WTC11 (cell line): ENCODE data around the gene DCX. TPM values are rescaled to one million over a fixed set of nuclear protein-coding genes. Genes with fewer than 3 reads are reported as not detected.

ENCODE experiments used
- ATAC-seq: fragments of 200-7000 bp; cut with Tn5 transposase; 2 replicates; pipeline ENCODE4 v1.10.0; 2021; ENCODE audit warnings: mild to moderate bottlenecking, moderate library complexity
- CTCF ChIA-PET: fragments of 300-600 bp; sonication (Branson Sonifier 250); formaldehyde crosslinking; loops from one replicate; lab custom pipeline; 2021; ENCODE audit warnings: antibody characterized with exemption; lab: Charles Lee
- POLR2A ChIA-PET: fragments of 350-600 bp; sonication (Branson Sonifier 250); formaldehyde crosslinking; loops from one replicate; lab custom pipeline; 2021; ENCODE audit warnings: antibody characterized with exemption; lab: Charles Lee
- DNase-seq: peaks from one replicate; pipeline ENCODE4 v3.0.0; 2021; ENCODE audit warnings: low spot score
- H3K27ac Mint-ChIP-seq: 2 replicates; pipeline ENCODE4 v1.8.0; 2021; ENCODE audit warnings: mixed read lengths
- H3K27me3 Mint-ChIP-seq: 2 replicates; pipeline ENCODE4 v1.8.0; 2021; ENCODE audit warnings: low read depth, mild to moderate bottlenecking, moderate library complexity, mixed read lengths
- H3K36me3 Mint-ChIP-seq: 2 replicates; pipeline ENCODE4 v1.8.0; 2021; ENCODE audit warnings: mixed read lengths
- H3K4me1 Mint-ChIP-seq: 2 replicates; pipeline ENCODE4 v1.8.0; 2022; ENCODE audit warnings: mixed read lengths
- H3K4me3 Mint-ChIP-seq: 2 replicates; pipeline ENCODE4 v1.8.0; 2021; ENCODE audit warnings: mild to moderate bottlenecking, moderate library complexity, mixed read lengths
- H3K9me3 Mint-ChIP-seq: 2 replicates; pipeline ENCODE4 v1.8.0; 2021; ENCODE audit warnings: mixed read lengths
- CREM ChIP-seq: sonication (generic); formaldehyde crosslinking; IDR thresholded peaks from 2 replicates; pipeline ENCODE4 v1.8.1; 2022; ENCODE audit warnings: mild to moderate bottlenecking, missing genetic modification reagents, moderate library complexity
- GABPB1 ChIP-seq: sonication (generic); formaldehyde crosslinking; IDR thresholded peaks from 2 replicates; pipeline ENCODE4 v1.8.1; 2023; ENCODE audit warnings: mild to moderate bottlenecking, missing genetic modification reagents
- HMGA2 ChIP-seq: fragments of 250-450 bp; sonication (Bioruptor Pico); IDR thresholded peaks from 2 replicates; pipeline ENCODE4 v1.4.0; 2021; ENCODE audit warnings: mild to moderate bottlenecking, moderate library complexity
- SP1 ChIP-seq: sonication (generic); formaldehyde crosslinking; conservative IDR thresholded peaks from 2 replicates; pipeline ENCODE4 v1.8.1; 2022; ENCODE audit warnings: missing genetic modification reagents
- ZNF416 ChIP-seq: fragments of 250-450 bp; sonication (Bioruptor Pico); IDR thresholded peaks from 2 replicates; pipeline ENCODE4 v1.9.0; 2021; ENCODE audit warnings: mild to moderate bottlenecking, inconsistent platforms
- total RNA-seq: library from RNA; stranded (reverse); gene quantifications from 3 replicates; pipeline ENCODE4 v1.2.3, GENCODE V29; 2021
- TF ChIP-seq, protein P1 (sequence below): fragments of 250-450 bp; sonication (Bioruptor Pico); IDR thresholded peaks from 2 replicates; pipeline ENCODE4 v1.9.0; 2021; ENCODE audit warnings: mild to moderate bottlenecking
- TF ChIP-seq, protein P2 (sequence below): sonication (generic); formaldehyde crosslinking; IDR thresholded peaks from 2 replicates; pipeline ENCODE4 v1.8.1; 2023; ENCODE audit warnings: mild to moderate bottlenecking, missing genetic modification reagents, moderate library complexity
- TF ChIP-seq, protein P3 (sequence below): sonication (generic); formaldehyde crosslinking; IDR thresholded peaks from 2 replicates; pipeline ENCODE4 v1.8.0; 2022; ENCODE audit warnings: mild to moderate bottlenecking, missing genetic modification reagents
- TF ChIP-seq, protein P4 (sequence below): sonication (generic); formaldehyde crosslinking; IDR thresholded peaks from 2 replicates; pipeline ENCODE4 v1.8.1; 2023; ENCODE audit warnings: mild to moderate bottlenecking, missing genetic modification reagents, borderline replicate concordance
- TF ChIP-seq, protein P5 (sequence below): sonication (generic); formaldehyde crosslinking; IDR thresholded peaks from 2 replicates; pipeline ENCODE4 v1.8.1; 2022; ENCODE audit warnings: low read depth, missing genetic modification reagents, borderline replicate concordance
- TF ChIP-seq, protein P6 (sequence below): fragments of 250-450 bp; sonication (Bioruptor Pico); IDR thresholded peaks from 2 replicates; pipeline ENCODE4 v1.9.0; 2021; ENCODE audit warnings: moderate library complexity, mild to moderate bottlenecking, inconsistent platforms, borderline replicate concordance
- TF ChIP-seq, protein P7 (sequence below): sonication (generic); formaldehyde crosslinking; IDR thresholded peaks from 2 replicates; pipeline ENCODE4 v1.8.0; 2022; ENCODE audit warnings: mild to moderate bottlenecking, missing genetic modification reagents
- TF ChIP-seq, protein P8 (sequence below): sonication (generic); formaldehyde crosslinking; IDR thresholded peaks from 2 replicates; pipeline ENCODE4 v1.8.0; 2023; ENCODE audit warnings: mild to moderate bottlenecking, missing genetic modification reagents
- TF ChIP-seq, protein P9 (sequence below): fragments of 250-450 bp; sonication (Bioruptor Pico); IDR thresholded peaks from 2 replicates; pipeline ENCODE4 v1.9.0; 2021; ENCODE audit warnings: mild to moderate bottlenecking, borderline replicate concordance
- TF ChIP-seq, protein P10 (sequence below): sonication (generic); formaldehyde crosslinking; IDR thresholded peaks from 2 replicates; pipeline ENCODE4 v1.8.1; 2022; ENCODE audit warnings: missing genetic modification reagents, borderline replicate concordance

Gene DCX
- total RNA-seq, 1 experiment from 2014 or later: 2.1 TPM

DNA sequence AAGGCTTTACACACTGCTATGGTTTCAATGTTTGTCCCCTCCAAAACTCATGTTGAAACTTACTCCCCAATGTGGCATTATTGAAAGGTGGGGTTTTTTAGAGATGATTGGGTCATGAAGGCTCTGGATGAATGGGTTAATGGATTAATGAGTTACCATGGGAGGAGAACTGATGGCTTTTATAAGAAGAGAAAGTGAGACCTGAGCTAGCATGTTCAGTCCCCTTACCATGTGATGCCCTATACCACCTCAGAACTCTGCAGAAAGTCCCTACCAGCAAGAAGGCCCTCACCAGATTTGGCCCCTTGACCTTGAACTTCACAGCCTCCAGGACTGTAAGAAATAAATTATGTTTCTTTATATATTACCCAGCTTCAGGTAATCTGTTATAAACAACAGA, 72.8 kb downstream of the DCX start:
- POLR2A ChIA-PET: no interaction called here
- no peaks in the 10 kb centered on the region for H3K4me1 Mint-ChIP-seq
- no peak overlapping the region for H3K4me3 Mint-ChIP-seq

More for the DNA sequence above, 72.8 kb downstream of the DCX start:
- no peak overlapping the region for H3K27ac Mint-ChIP-seq
- TF ChIP-seq, protein P1, sequence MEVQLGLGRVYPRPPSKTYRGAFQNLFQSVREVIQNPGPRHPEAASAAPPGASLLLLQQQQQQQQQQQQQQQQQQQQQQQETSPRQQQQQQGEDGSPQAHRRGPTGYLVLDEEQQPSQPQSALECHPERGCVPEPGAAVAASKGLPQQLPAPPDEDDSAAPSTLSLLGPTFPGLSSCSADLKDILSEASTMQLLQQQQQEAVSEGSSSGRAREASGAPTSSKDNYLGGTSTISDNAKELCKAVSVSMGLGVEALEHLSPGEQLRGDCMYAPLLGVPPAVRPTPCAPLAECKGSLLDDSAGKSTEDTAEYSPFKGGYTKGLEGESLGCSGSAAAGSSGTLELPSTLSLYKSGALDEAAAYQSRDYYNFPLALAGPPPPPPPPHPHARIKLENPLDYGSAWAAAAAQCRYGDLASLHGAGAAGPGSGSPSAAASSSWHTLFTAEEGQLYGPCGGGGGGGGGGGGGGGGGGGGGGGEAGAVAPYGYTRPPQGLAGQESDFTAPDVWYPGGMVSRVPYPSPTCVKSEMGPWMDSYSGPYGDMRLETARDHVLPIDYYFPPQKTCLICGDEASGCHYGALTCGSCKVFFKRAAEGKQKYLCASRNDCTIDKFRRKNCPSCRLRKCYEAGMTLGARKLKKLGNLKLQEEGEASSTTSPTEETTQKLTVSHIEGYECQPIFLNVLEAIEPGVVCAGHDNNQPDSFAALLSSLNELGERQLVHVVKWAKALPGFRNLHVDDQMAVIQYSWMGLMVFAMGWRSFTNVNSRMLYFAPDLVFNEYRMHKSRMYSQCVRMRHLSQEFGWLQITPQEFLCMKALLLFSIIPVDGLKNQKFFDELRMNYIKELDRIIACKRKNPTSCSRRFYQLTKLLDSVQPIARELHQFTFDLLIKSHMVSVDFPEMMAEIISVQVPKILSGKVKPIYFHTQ (CRISPR knock-in tag): no peak
- TF ChIP-seq, protein P2, sequence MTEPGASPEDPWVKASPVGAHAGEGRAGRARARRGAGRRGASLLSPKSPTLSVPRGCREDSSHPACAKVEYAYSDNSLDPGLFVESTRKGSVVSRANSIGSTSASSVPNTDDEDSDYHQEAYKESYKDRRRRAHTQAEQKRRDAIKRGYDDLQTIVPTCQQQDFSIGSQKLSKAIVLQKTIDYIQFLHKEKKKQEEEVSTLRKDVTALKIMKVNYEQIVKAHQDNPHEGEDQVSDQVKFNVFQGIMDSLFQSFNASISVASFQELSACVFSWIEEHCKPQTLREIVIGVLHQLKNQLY (CRISPR knock-in tag): no peak
- TF ChIP-seq, protein P3, sequence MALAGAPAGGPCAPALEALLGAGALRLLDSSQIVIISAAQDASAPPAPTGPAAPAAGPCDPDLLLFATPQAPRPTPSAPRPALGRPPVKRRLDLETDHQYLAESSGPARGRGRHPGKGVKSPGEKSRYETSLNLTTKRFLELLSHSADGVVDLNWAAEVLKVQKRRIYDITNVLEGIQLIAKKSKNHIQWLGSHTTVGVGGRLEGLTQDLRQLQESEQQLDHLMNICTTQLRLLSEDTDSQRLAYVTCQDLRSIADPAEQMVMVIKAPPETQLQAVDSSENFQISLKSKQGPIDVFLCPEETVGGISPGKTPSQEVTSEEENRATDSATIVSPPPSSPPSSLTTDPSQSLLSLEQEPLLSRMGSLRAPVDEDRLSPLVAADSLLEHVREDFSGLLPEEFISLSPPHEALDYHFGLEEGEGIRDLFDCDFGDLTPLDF (CRISPR knock-in tag): no peak
- TF ChIP-seq GABPB1: no peak
- TF ChIP-seq, protein P4, sequence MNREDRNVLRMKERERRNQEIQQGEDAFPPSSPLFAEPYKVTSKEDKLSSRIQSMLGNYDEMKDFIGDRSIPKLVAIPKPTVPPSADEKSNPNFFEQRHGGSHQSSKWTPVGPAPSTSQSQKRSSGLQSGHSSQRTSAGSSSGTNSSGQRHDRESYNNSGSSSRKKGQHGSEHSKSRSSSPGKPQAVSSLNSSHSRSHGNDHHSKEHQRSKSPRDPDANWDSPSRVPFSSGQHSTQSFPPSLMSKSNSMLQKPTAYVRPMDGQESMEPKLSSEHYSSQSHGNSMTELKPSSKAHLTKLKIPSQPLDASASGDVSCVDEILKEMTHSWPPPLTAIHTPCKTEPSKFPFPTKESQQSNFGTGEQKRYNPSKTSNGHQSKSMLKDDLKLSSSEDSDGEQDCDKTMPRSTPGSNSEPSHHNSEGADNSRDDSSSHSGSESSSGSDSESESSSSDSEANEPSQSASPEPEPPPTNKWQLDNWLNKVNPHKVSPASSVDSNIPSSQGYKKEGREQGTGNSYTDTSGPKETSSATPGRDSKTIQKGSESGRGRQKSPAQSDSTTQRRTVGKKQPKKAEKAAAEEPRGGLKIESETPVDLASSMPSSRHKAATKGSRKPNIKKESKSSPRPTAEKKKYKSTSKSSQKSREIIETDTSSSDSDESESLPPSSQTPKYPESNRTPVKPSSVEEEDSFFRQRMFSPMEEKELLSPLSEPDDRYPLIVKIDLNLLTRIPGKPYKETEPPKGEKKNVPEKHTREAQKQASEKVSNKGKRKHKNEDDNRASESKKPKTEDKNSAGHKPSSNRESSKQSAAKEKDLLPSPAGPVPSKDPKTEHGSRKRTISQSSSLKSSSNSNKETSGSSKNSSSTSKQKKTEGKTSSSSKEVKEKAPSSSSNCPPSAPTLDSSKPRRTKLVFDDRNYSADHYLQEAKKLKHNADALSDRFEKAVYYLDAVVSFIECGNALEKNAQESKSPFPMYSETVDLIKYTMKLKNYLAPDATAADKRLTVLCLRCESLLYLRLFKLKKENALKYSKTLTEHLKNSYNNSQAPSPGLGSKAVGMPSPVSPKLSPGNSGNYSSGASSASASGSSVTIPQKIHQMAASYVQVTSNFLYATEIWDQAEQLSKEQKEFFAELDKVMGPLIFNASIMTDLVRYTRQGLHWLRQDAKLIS: no peak
- TF ChIP-seq, protein P5, sequence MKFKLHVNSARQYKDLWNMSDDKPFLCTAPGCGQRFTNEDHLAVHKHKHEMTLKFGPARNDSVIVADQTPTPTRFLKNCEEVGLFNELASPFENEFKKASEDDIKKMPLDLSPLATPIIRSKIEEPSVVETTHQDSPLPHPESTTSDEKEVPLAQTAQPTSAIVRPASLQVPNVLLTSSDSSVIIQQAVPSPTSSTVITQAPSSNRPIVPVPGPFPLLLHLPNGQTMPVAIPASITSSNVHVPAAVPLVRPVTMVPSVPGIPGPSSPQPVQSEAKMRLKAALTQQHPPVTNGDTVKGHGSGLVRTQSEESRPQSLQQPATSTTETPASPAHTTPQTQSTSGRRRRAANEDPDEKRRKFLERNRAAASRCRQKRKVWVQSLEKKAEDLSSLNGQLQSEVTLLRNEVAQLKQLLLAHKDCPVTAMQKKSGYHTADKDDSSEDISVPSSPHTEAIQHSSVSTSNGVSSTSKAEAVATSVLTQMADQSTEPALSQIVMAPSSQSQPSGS (CRISPR knock-in tag): no peak
- TF ChIP-seq, protein P6, sequence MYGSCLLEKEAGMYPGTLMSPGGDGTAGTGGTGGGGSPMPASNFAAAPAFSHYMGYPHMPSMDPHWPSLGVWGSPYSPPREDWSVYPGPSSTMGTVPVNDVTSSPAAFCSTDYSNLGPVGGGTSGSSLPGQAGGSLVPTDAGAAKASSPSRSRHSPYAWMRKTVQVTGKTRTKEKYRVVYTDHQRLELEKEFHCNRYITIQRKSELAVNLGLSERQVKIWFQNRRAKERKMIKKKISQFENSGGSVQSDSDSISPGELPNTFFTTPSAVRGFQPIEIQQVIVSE (CRISPR knock-in tag): no peak
- no peak for TF ChIP-seq ZNF416 (CRISPR knock-in tag)
- TF ChIP-seq, protein P7, sequence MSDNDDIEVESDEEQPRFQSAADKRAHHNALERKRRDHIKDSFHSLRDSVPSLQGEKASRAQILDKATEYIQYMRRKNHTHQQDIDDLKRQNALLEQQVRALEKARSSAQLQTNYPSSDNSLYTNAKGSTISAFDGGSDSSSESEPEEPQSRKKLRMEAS (CRISPR knock-in tag): no peak
- TF ChIP-seq, protein P8, sequence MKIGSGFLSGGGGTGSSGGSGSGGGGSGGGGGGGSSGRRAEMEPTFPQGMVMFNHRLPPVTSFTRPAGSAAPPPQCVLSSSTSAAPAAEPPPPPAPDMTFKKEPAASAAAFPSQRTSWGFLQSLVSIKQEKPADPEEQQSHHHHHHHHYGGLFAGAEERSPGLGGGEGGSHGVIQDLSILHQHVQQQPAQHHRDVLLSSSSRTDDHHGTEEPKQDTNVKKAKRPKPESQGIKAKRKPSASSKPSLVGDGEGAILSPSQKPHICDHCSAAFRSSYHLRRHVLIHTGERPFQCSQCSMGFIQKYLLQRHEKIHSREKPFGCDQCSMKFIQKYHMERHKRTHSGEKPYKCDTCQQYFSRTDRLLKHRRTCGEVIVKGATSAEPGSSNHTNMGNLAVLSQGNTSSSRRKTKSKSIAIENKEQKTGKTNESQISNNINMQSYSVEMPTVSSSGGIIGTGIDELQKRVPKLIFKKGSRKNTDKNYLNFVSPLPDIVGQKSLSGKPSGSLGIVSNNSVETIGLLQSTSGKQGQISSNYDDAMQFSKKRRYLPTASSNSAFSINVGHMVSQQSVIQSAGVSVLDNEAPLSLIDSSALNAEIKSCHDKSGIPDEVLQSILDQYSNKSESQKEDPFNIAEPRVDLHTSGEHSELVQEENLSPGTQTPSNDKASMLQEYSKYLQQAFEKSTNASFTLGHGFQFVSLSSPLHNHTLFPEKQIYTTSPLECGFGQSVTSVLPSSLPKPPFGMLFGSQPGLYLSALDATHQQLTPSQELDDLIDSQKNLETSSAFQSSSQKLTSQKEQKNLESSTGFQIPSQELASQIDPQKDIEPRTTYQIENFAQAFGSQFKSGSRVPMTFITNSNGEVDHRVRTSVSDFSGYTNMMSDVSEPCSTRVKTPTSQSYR: no peak
- TF ChIP-seq, protein P9, sequence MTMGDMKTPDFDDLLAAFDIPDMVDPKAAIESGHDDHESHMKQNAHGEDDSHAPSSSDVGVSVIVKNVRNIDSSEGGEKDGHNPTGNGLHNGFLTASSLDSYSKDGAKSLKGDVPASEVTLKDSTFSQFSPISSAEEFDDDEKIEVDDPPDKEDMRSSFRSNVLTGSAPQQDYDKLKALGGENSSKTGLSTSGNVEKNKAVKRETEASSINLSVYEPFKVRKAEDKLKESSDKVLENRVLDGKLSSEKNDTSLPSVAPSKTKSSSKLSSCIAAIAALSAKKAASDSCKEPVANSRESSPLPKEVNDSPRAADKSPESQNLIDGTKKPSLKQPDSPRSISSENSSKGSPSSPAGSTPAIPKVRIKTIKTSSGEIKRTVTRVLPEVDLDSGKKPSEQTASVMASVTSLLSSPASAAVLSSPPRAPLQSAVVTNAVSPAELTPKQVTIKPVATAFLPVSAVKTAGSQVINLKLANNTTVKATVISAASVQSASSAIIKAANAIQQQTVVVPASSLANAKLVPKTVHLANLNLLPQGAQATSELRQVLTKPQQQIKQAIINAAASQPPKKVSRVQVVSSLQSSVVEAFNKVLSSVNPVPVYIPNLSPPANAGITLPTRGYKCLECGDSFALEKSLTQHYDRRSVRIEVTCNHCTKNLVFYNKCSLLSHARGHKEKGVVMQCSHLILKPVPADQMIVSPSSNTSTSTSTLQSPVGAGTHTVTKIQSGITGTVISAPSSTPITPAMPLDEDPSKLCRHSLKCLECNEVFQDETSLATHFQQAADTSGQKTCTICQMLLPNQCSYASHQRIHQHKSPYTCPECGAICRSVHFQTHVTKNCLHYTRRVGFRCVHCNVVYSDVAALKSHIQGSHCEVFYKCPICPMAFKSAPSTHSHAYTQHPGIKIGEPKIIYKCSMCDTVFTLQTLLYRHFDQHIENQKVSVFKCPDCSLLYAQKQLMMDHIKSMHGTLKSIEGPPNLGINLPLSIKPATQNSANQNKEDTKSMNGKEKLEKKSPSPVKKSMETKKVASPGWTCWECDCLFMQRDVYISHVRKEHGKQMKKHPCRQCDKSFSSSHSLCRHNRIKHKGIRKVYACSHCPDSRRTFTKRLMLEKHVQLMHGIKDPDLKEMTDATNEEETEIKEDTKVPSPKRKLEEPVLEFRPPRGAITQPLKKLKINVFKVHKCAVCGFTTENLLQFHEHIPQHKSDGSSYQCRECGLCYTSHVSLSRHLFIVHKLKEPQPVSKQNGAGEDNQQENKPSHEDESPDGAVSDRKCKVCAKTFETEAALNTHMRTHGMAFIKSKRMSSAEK: no peak
- TF ChIP-seq, protein P10, sequence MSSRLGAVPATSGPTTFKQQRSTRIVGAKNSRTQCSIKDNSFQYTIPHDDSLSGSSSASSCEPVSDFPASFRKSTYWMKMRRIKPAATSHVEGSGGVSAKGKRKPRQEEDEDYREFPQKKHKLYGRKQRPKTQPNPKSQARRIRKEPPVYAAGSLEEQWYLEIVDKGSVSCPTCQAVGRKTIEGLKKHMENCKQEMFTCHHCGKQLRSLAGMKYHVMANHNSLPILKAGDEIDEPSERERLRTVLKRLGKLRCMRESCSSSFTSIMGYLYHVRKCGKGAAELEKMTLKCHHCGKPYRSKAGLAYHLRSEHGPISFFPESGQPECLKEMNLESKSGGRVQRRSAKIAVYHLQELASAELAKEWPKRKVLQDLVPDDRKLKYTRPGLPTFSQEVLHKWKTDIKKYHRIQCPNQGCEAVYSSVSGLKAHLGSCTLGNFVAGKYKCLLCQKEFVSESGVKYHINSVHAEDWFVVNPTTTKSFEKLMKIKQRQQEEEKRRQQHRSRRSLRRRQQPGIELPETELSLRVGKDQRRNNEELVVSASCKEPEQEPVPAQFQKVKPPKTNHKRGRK (CRISPR knock-in tag): no peak
- no peak for TF ChIP-seq CREM
- no peak for TF ChIP-seq HMGA2
- no peak for TF ChIP-seq SP1 (CRISPR knock-in tag)
- H3K9me3 Mint-ChIP-seq: no peaks in the 10 kb centered on the region
- no peaks in the 10 kb centered on the region for H3K36me3 Mint-ChIP-seq
- DNase-seq (no peak), ATAC-seq (no peak)
- CTCF ChIA-PET: no interaction called here
- peaks cover 34% of the 10 kb centered on the region for H3K27me3 Mint-ChIP-seq
